ENCODE results near the gene COL6A1.

- TF ChIP-seq CTCF (IDR thresholded peaks at IDR 0.05; ENCODE audit: low read depth, low read length, poor library complexity, severe bottlenecking) (no peak), EZH2phosphoT487 (IDR thresholded peaks at IDR 0.05; ENCODE audit: borderline replicate concordance, low read length) (no peak)
These were observed 23.5 kb downstream of the COL6A1 start for GRCh38 chr21:46005081-46005480.

All from DOHH2 (cell line).